ENCODE data around the gene ZCCHC8. TPM values are rescaled to one million over a fixed set of nuclear protein-coding genes. Genes with fewer than 3 reads are reported as not detected.

ZCCHC8 gene
- total and polyA plus RNA-seq, 2 of the 8 experiments (the other 6 are each of a cell fraction or from before 2014, with no cell fraction given): 13.8 to 28.9 TPM

DNA sequence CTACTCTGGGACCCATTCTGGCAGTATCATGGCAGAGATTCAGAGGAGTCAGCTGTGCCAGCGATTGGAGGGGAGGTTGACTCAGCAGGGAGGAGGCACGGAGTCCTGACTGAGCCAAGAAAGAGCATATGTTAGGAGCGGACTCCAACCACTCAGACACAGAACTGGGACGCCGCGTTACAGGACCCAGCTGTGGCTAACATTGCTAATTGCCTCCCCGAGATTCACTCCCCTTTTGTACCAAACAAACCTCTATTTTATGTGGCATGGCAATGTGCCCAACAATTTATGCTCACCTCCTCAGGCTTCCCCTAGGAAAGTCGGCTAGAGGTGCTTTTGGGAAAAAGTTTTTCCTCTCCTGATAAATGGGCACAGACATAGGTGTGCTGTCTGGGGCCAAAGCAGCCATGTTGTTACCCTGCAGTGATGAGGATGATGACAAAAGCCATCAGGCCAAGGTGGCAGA, 63.0 kb downstream of the ZCCHC8 start:
- TF ChIP-seq CBX8 (IDR thresholded peaks at IDR 0.05; ENCODE audit: borderline replicate concordance, low read depth, low read length) (no peak), POLR2AphosphoS5 (IDR thresholded peaks at IDR 0.05; ENCODE audit: low read depth, low read length) (no peak), TCF12 (IDR thresholded peaks at IDR 0.05; ENCODE audit: low read depth, low read length) (no peak), SIN3A (conservative IDR thresholded peaks at IDR 0.05 in 1 of 2, IDR thresholded peaks at IDR 0.05 in 1 of 2; ENCODE audit: low read depth in 1 of 2, low read length in 2 of 2) (no peak), NRF1 (IDR thresholded peaks at IDR 0.05; ENCODE audit: low read depth, low read length) (no peak), SIX5 (IDR thresholded peaks at IDR 0.05; ENCODE audit: low read depth, low read length) (no peak), EP300 (IDR thresholded peaks at IDR 0.05; ENCODE audit: borderline replicate concordance in 1 of 2, low read depth in 2 of 2, low read length in 2 of 2) (no peak)
- TF ChIP-seq, protein P1, sequence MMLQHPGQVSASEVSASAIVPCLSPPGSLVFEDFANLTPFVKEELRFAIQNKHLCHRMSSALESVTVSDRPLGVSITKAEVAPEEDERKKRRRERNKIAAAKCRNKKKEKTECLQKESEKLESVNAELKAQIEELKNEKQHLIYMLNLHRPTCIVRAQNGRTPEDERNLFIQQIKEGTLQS (IDR thresholded peaks at IDR 0.05; ENCODE audit: insufficient read depth, low read depth, low read length): no peak
- TF ChIP-seq, protein P2, sequence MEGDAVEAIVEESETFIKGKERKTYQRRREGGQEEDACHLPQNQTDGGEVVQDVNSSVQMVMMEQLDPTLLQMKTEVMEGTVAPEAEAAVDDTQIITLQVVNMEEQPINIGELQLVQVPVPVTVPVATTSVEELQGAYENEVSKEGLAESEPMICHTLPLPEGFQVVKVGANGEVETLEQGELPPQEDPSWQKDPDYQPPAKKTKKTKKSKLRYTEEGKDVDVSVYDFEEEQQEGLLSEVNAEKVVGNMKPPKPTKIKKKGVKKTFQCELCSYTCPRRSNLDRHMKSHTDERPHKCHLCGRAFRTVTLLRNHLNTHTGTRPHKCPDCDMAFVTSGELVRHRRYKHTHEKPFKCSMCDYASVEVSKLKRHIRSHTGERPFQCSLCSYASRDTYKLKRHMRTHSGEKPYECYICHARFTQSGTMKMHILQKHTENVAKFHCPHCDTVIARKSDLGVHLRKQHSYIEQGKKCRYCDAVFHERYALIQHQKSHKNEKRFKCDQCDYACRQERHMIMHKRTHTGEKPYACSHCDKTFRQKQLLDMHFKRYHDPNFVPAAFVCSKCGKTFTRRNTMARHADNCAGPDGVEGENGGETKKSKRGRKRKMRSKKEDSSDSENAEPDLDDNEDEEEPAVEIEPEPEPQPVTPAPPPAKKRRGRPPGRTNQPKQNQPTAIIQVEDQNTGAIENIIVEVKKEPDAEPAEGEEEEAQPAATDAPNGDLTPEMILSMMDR (IDR thresholded peaks at IDR 0.05; ENCODE audit: control extremely low read depth in 1 of 3, insufficient read depth in 1 of 3, low read depth in 1 of 3, low read length in 3 of 3): no peak
- CTCF ChIA-PET (ENCODE audit: partially characterized antibody): interaction anchor here (0.5 to 1.8 kb wide), 3 partner anchors 34 to 99 kb away, joined by 3 to 7 read pairs (median 5); no protein-coding TSS in a partner anchor

More for the DNA sequence above, 63.0 kb downstream of the ZCCHC8 start:
- H3K23ac ChIP-seq (ENCODE audit: insufficient read length): no peak overlapping the region
- no peak overlapping the region for H2BK12ac ChIP-seq (ENCODE audit: low read depth, low read length)
- no peak overlapping the region for H2BK120ac ChIP-seq (replicated peaks; ENCODE audit: low read depth, low read length)
- no peak overlapping the region for H3K27ac ChIP-seq (ENCODE audit: low read depth, low read length)
- no peaks in the 10 kb centered on the region for H4K20me1 ChIP-seq (replicated peaks in 1 of 2; ENCODE audit: control insufficient read depth in 1 of 2, insufficient read depth in 2 of 2, low read length in 2 of 2)
- no peak overlapping the region for H2BK20ac ChIP-seq (ENCODE audit: low read length)
- no peak overlapping the region for H3K9ac ChIP-seq (replicated peaks in 1 of 4; ENCODE audit: extremely low read depth in 1 of 4, low read depth in 3 of 4, low read length in 3 of 4)
- H3K79me2 ChIP-seq (ENCODE audit: control insufficient read depth in 1 of 2, insufficient read depth in 2 of 2, low read length in 2 of 2): no peaks in the 10 kb centered on the region
- H3K79me1 ChIP-seq (ENCODE audit: low read depth, low read length): no peaks in the 10 kb centered on the region
- no peak overlapping the region for H3K14ac ChIP-seq (ENCODE audit: insufficient read length)
- H3K4me1 ChIP-seq (replicated peaks in 1 of 4; ENCODE audit: control insufficient read depth in 3 of 4, insufficient read depth in 4 of 4, low read length in 3 of 4): no peaks in the 10 kb centered on the region
- H3K4ac ChIP-seq (replicated peaks; ENCODE audit: insufficient read length, low read depth, low read length): no peak overlapping the region
- no peak overlapping the region for H2BK15ac ChIP-seq (ENCODE audit: low read length)
- H3K23me2 ChIP-seq (ENCODE audit: low read depth, low read length): no peaks in the 10 kb centered on the region
- H3K36me3 ChIP-seq (ENCODE audit: control insufficient read depth in 2 of 4, insufficient read depth in 4 of 4, low read length in 3 of 4): no peaks in the 10 kb centered on the region
- H3K4me2 ChIP-seq (ENCODE audit: insufficient read depth in 1 of 2, low read depth in 2 of 2, low read length in 2 of 2): no peak overlapping the region
- H2AK5ac ChIP-seq (ENCODE audit: low read depth, low read length): no peak overlapping the region
- no peaks in the 10 kb centered on the region for H3K9me3 ChIP-seq (ENCODE audit: insufficient read depth in 2 of 2, low read depth in 1 of 2, low read length in 1 of 2)
- H3K18ac ChIP-seq (ENCODE audit: extremely low read depth, low read length): no peak overlapping the region
- H4K8ac ChIP-seq (ENCODE audit: extremely low read depth, insufficient read depth, low read length): peak overlapping the region; percentile 35
- no peaks in the 10 kb centered on the region for H3K27me3 ChIP-seq (replicated peaks in 1 of 4; ENCODE audit: control insufficient read depth in 3 of 4, extremely low read depth in 1 of 4, insufficient read depth in 3 of 4, low read length in 3 of 4)
- H2BK5ac ChIP-seq (ENCODE audit: low read depth, low read length): no peak overlapping the region
- DNase-seq (ENCODE audit: low read depth in 1 of 2, low spot score in 2 of 2) (no peak), FAIRE-seq (no peak)
- no peak overlapping the region for H3K4me3 ChIP-seq (ENCODE audit: extremely low read depth in 1 of 4, insufficient read depth in 2 of 4, low read depth in 3 of 4, low read length in 4 of 4)
- H2AFZ ChIP-seq (ENCODE audit: low read length): peak overlapping the region; percentile 95
- no peak overlapping the region for H4K91ac ChIP-seq (replicated peaks; ENCODE audit: insufficient read length, low read length)
- 91% methylated on average over 8 of the region's 8 CpGs; no CpG with 5 or more reads in 1 of the 2 experiments for WGBS, 2 experiments (ENCODE audit: extremely low coverage in 1 of 2, insufficient coverage in 1 of 2, insufficient read length in 1 of 2, insufficient replicate concordance in 2 of 2, low coverage in 1 of 2, low lambda C conversion rate in 2 of 2, missing lambda C conversion rate in 1 of 2)
- H3K56ac ChIP-seq (replicated peaks; ENCODE audit: insufficient read length, low read depth, low read length): no peak overlapping the region
- POLR2A ChIA-PET (ENCODE audit: partially characterized antibody): interaction anchor here (1.0 to 1.8 kb wide), 3 partner anchors 12 to 16 kb away, joined by 3 to 4 read pairs (median 3); no protein-coding TSS in a partner anchor
- H4K5ac ChIP-seq (ENCODE audit: insufficient read length, low read depth, low read length): no peak overlapping the region

Measured in H1 (cell line).